GM18505 (cell line): Measurements from ENCODE around the gene CHCHD3.
"Not testable (repeated sequence)": the region's sequence is repeated elsewhere in the genome, so short reads cannot be mapped to it uniquely, and the experiment has no call there.

ENCODE experiments used
- ATAC-seq: cut with Tn5 transposase; IDR thresholded peaks from one replicate; pipeline ENCODE4 v1.9.1; 2021; ENCODE audit not compliant: unreplicated experiment
- POLR2A ChIP-seq: IDR thresholded peaks from 4 replicates; pipeline ENCODE4 v1.6.1; 2011; ENCODE audit warnings: borderline replicate concordance; ENCODE audit not compliant: insufficient read depth, insufficient read length; ENCODE audit errors: extremely low read depth

The CHCHD3 gene

DNA sequence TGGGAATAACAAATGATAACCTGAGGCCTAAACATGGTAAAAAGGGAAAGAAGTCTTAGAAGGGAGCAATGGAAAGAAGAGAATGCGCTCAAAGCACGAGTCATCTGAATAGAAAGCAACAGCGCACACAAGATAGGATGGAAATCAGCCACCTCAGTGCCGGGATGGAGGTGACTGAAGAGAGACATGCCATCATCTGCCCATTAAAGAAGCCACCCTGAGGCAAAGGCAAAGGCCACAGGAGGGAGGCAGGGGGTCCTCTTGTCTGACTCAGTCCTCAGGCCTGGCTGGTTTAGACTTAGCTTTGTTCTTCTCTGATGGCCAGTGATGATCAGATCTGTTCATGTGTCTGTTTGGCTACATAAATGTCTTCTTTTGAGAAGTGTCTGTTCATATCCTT lies 180.6 kb downstream of the CHCHD3 start:
- no peak for ATAC-seq
- TF ChIP-seq POLR2A: no peak

DNA sequence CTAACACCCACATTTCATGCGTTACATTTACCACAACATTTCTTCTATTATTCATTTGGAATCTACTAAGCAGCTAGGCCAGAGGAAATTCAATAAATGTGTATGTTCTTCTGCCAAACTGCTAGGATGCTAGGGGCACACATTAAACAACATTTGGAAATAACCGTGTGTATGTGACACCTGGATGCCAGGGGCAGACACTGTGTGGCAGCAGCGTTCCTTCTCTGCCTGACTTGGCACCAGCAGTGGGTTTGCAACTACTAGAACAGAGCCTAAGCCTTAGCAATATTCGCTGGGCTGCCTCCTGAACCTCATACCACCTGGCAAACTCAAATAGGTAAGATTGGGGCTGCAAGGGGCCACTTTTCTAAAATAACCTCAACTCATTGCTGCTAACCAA lies 182.1 kb downstream of the CHCHD3 start:
- TF ChIP-seq POLR2A: no peak

DNA sequence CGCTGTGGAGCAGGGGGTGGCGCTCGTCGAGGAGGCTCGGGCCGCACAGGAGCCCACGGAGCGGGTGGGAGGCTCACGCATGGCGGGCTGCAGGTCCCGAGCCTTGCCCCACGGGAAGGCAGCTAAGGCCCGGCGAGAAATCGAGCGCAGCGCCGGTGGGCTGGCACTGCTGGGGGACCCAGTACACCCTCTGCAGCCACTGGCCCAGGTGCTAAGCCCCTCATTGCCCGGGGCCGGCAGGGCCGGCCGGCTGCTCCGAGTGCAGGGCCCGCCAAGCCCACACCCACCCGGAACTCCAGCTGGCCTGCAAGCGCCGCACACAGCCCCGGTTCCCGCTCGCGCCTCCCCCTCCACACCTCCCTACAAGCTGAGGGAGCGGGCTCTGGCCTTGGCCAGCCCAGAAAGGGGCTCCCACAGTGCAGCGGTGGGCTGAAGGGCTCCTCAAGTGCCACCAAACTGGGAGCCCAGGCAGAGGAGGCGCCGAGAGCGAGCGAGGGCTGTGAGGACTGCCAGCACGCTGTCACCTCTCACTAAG lies 183.2 kb downstream of the CHCHD3 start:
- ATAC-seq: not testable (repeated sequence)

More for the DNA sequence above, 182.1 kb downstream of the CHCHD3 start:
- no peak for ATAC-seq

DNA sequence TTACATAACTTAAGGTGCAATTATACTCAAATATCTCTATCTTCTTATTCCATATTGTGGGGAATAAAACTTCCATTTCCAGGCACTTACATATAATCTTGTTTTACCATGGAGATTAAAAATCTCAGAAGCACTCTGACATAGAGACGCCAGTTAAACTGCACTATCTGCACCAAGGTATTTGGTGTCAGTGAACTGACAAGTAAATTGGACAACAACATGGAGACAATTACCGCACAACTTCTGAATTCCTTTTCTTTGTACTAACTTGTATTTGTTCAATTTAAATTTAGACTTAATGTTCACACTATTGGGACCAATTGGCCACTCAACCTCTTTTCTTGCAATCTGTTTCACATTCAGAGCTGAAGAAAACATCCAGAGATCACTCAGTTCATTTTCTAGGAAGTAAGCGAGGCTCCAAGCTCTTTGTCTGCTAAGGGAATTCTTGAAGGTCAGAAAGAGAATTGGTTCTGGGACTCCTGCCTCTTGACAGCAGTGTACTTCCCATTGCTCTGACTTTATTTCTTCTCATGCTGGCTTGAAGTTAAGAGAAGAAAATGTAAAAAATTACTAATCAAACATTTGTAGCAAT lies 184.7 kb downstream of the CHCHD3 start:
- TF ChIP-seq POLR2A: no peak
- ATAC-seq: no peak

DNA sequence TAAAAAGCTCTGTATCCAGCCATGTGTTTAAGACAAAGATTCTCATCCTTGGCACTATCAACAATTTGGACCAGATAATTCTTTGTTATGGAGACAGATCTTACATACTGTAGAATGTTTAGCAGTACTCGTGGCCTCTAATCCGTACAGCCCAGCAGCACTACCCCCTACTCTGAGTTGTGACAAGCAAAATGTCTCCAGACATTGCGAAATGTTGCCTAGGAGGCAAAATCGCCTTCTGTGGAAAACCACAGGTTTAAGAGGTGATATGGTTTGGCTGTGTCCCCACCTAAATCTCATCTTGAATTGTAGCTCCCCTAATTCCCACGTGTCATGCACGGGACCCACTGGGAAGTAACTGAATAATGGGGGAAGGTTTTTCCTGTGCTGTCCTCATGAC lies 186.7 kb downstream of the CHCHD3 start:
- no peak for TF ChIP-seq POLR2A
- no peak for ATAC-seq

DNA sequence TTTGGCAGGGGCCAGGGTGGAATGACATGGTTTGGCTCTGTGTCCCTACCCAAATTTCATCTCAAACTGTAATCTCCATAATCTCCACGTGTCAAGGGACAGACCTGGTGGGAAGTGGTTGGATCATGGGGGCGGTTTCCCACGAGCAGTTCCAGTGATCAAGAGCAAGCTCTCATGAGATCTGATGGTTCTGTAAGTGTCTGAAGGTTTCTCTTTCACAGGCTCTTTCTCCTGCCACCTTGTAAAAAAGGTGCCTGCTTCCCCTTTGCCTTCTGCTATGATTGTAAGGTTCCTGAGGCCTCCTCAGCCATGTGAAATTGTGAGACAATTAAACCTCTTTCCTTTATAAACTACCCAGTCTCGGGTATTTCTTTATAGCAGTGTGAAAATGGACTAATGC lies 188.3 kb downstream of the CHCHD3 start:
- no peak for ATAC-seq

DNA sequence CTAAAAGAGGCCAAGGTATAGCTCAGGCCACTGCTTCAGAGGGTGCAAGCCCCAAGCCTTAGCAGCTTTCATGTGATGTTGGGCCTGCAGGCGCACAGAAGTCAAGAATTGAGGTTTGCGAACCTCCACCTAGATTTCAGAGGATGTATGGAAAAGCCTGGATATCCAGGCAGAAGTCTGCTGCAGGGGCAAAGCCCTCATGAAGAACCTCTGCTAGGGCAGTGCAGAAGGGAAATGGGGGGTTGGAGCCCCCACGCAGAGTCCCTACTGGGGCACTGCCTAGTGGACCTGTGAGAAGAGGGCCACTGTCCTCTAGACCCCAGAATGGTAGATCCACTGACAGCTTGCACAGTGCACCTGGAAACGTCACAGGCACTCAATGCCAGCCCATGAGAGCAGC lies 189.1 kb downstream of the CHCHD3 start:
- not testable (repeated sequence) for ATAC-seq

More for the DNA sequence above, 188.3 kb downstream of the CHCHD3 start:
- no peak for TF ChIP-seq POLR2A

DNA sequence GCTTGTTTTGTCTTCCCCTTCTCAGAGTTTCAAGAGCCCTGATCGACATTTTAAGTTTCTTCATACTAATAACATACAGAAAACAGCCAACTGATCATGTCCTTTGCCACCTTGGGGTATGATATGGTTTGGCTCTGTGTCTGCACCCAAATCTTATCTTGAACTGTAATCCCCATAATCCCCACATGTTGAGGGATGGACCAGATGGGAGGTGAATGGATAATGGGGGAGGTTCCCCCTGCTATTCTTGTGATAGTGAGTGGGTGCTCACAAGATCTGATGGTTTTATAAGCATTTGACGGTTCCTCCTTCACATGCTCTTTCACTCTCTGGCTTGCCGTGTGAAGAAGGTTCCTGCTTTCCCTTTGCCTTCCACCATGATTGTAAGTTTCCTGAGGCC lies 190.3 kb downstream of the CHCHD3 start:
- no peak for ATAC-seq
- TF ChIP-seq POLR2A: no peak

DNA sequence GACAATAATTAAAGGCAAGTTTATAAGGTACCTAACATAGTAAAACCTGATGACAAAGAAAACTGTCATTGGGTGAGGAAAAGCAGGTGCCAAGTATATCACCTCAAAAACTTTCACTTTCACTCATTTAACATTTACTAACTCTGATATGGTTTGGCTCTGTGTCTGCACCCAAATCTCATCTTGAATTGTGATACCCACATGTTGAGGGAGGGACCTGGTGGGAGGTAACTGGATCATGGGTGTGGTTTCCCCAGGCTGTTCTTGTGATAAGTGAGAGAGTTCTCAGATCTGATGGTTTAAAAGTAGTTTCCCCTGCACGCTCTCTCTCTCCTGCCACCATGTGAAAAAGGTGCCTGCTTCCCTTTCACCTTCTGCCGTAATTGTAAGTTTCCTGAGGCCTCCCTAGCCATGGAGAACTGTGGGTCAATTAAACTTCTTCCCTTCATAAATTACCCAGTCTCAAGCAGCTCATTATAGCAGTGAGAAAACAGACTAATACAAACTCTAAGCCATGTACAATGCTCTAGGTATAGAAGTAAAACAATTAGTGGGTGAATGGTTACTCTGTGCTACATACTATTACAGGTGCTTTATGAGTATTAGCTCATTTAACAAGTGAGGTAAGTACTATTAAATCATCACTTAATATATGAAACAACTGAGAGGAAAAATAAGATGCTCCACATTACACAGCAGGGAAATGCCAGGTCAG lies 199.0 kb downstream of the CHCHD3 start:
- no peak for TF ChIP-seq POLR2A
- peak; percentile 67 for ATAC-seq

DNA sequence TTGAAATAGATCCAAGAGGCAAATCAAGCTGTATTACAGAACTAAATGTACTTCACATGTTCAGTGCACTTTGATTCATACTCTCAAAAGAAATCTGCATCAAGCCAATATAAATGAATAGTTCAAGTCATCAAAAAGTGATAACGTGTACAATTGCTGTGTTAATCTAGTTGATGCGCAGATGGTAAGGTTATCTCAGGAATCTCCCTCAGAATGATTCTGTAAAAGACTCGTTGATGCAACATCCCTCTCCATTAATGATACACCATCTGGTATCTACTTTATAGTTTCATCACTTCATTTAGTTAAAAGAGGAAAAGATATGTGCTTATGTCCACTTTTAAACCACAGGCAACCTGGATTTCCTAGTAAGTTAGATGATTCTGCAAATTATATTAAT lies 200.6 kb downstream of the CHCHD3 start:
- TF ChIP-seq POLR2A: no peak
- ATAC-seq: no peak

DNA sequence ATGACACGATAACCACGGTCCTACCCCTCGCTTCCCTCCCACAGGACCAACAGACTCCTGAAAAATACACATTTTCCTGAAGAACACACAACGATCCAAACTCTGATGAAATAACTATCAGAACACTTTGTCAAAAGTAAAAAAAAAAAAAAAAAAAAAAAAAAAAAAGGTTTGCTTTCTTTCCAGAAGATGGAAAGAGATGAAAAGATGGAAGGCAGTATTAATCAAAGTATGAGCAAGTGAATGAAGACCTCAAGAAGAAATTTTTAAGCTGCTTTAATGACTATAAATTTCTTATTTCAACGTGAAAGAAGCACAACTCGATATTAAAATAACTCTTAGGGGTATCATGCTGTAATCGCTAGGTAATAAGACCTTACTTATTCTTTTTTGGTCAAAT lies 202.3 kb downstream of the CHCHD3 start:
- ATAC-seq: no peak
- no peak for TF ChIP-seq POLR2A

DNA sequence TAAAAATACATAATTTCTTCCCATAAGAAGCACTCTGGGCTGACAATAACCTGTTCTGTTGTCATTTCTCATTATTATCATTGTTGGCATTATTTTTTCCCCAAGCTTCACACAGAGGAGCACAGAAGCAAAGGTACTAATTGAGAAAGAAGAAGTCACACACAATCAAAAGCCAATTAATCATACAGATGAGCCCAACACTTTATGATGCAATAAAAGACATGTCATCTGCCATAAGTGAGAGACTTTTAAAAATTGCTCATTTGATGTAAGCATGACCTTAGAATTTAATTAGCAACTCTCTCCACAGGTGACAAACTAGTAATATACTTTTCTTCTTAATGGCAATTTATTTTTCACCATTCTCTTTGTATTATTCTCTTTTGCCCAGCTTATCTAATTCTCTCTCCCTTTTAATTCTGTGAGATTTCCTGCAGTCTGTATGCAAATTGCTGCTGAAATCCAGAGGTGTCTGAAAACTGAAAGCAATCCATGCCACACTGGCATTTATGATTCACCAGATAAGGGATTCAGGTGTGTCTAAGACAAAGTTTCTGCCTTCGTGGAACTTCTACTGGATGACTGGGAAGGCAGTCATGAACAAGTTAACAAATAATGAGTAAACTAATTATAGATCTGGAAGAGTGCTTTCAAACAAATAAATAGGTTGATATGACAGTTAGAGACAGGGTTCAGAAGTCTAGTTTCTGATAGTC lies 203.5 kb downstream of the CHCHD3 start:
- TF ChIP-seq POLR2A: no peak
- no peak for ATAC-seq

DNA sequence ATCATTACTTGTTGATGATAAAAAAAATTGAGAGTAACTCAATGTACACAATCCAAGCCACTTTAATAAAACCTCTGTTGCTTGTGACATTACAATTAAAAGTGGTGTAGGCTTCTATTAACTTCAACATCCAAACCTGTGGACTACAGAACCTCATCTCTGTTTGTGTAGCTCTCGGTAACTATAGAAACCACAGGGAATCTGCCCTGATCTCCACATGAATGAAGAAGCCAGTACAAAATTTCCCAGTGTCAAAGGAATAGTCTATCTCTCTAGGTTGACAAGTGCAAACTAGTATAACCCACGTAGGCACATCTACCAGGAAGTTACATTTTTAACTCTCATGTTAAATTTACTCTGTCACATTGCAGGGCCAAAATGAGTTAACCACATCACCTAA lies 204.3 kb downstream of the CHCHD3 start:
- no peak for ATAC-seq
- TF ChIP-seq POLR2A: no peak

DNA sequence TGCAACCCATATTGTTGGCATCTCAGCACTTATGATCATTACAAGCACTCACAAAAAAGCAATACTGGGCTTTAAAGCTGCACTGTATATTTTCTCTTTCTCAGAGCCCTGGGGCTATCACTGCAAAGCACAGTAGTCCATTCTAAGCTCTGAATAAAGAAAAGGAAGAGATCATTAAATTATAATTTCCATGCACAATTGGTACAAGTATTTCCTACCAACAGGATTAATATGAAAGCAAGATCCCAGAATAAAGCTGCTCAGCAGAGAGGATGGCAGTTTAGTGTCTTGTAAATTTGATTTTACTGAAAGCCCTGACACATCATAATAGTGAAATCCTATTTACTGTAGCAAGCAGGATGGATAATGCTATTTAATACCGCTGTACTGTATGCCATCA lies 205.3 kb downstream of the CHCHD3 start:
- no peak for TF ChIP-seq POLR2A
- no peak for ATAC-seq

DNA sequence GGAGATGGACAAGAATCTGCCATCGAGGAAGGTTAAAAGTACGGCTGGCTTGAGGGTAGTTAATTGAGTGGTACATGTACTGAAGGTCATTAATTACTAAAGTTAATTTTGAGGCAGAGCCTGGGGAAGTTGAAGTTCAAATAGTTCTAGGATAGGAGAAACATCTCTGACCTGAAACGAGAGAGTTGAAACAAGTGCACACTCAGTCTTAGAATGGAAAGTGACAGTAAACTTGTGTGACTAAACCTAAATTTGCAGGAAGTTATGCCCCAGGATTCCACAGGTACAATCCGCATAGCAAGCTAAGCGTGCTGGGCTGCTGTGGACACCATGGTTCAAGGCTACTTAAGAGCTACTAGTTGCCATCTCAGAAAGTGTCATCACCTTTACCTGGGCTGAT lies 209.9 kb downstream of the CHCHD3 start:
- no peak for ATAC-seq
- TF ChIP-seq POLR2A: no peak

DNA sequence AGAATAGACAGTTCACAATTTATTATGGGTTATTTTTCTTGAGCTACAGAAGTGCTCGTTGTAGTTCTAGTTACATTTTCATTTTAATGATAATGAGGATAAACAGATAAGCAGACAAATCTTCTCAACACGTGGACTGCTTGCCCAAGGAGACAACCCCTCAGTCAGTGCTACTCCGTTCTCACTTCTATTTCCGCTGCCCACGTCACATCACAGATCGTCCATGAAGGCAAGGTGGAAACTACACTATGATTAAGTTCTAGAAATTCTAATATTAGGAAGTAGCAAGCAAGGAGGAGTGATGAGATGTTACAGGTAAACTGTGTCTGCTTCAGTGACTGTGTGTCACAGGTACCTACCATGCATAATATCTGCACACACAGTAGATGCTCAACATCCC lies 210.5 kb downstream of the CHCHD3 start:
- ATAC-seq: peak; percentile 51

More for the DNA sequence above, 210.5 kb downstream of the CHCHD3 start:
- no peak for TF ChIP-seq POLR2A
